Panc1 (cell line): ENCODE measurements around the gene PTGES. TPM values are rescaled to one million over a fixed set of nuclear protein-coding genes. Genes with fewer than 3 reads are reported as not detected.

Experiments
- ATAC-seq: fragments of 200-7000 bp; cut with Tn5 transposase; 2 replicates; pipeline ENCODE4 v1.9.1; 2020; ENCODE audit warnings: mild to moderate bottlenecking, moderate library complexity
- BruUV-seq: library from RNA; stranded (reverse); fragments of 400-500 nt; replicated peaks from 2 replicates; lab custom pipeline; 2021; lab: Mats Ljungman, UMichigan
- CTCF ChIA-PET: fragments of 300-600 bp; sonication (Branson Sonifier 250); formaldehyde crosslinking; loops from one replicate; lab custom pipeline; 2022; ENCODE audit warnings: antibody characterized with exemption; lab: Charles Lee
- POLR2A ChIA-PET: fragments of 300-600 bp; sonication (Branson Sonifier 250); formaldehyde crosslinking; loops from one replicate; lab custom pipeline; 2022; ENCODE audit warnings: antibody characterized with exemption; lab: Charles Lee
- DNase-seq: peaks from one replicate; pipeline ENCODE4 v3.0.0-alpha.2; 2010; ENCODE audit warnings: low read depth, low spot score
- H3K27ac ChIP-seq: 2 replicates; pipeline ENCODE4 v1.5.1; 2011; ENCODE audit warnings: mild to moderate bottlenecking, low read length, inconsistent platforms
- H3K27me3 ChIP-seq: fragments of 200-500 bp; sonication (Bioruptor generic); 2 replicates; pipeline ENCODE4 v1.6.0; 2014; ENCODE audit warnings: low read length, inconsistent platforms; ENCODE audit not compliant: control insufficient read depth, insufficient read depth
- H3K36me3 ChIP-seq: fragments of 200-500 bp; sonication (Bioruptor generic); 2 replicates; pipeline ENCODE4 v1.5.1; 2014; ENCODE audit warnings: inconsistent platforms, mild to moderate bottlenecking, low read length, moderate library complexity; ENCODE audit not compliant: control insufficient read depth, insufficient read depth
- H3K4me1 ChIP-seq: 2 replicates; pipeline ENCODE4 v1.5.1; 2011; ENCODE audit warnings: inconsistent platforms, mild to moderate bottlenecking, low read length, moderate library complexity; ENCODE audit not compliant: control insufficient read depth, insufficient read depth
- H3K4me3 ChIP-seq, 2 experiments: 2 replicates each; pipeline ENCODE4 v1.5.1; 2011 to 2012; ENCODE audit warnings: low read depth in 2 of 2, low read length in 2 of 2, mild to moderate bottlenecking in 2 of 2, inconsistent platforms in 1 of 2, moderate library complexity in 1 of 2
- H3K9me3 ChIP-seq: fragments of 200-500 bp; sonication (Bioruptor generic); 2 replicates; pipeline ENCODE4 v1.5.1; 2014; ENCODE audit warnings: low read depth, mild to moderate bottlenecking, inconsistent platforms, low read length, moderate library complexity; ENCODE audit not compliant: control insufficient read depth, insufficient read depth
- POLR2AphosphoS5 ChIP-seq: IDR thresholded peaks from 2 replicates; pipeline ENCODE4 v1.6.1; 2012; ENCODE audit warnings: mild to moderate bottlenecking, low read depth, low read length, moderate library complexity
- REST ChIP-seq, 2 experiments: IDR thresholded peaks; 2 replicates each; pipeline ENCODE4 v1.6.1; 2011 to 2012; ENCODE audit warnings: low read depth in 2 of 2, control low read depth in 1 of 2, low read length in 1 of 2, mild to moderate bottlenecking in 1 of 2, moderate library complexity in 1 of 2; ENCODE audit not compliant: insufficient read depth in 1 of 2
- SIN3A ChIP-seq: IDR thresholded peaks from 2 replicates; pipeline ENCODE4 v1.6.1; 2012; ENCODE audit warnings: low read depth, mild to moderate bottlenecking, low read length, moderate library complexity, borderline replicate concordance; ENCODE audit not compliant: insufficient read depth
- TCF7L2 ChIP-seq: IDR thresholded peaks from 2 replicates; pipeline ENCODE4 v1.6.1; 2011; ENCODE audit warnings: mild to moderate bottlenecking, low read depth, low read length, inconsistent platforms
- in situ Hi-C: cut with HindIII; loops from 2 replicates; pipeline ENCODE4 v1.10.0; 2016; ENCODE audit warnings: low sequenced_read_pairs, low pct_unique_long_range_greater_than_20kb
- intact Hi-C: fragments of 100-400 bp; cut with micrococcal nuclease; formaldehyde crosslinking; loops from one replicate; pipeline ENCODE4 v1.10.0; 2022; ENCODE audit not compliant: unreplicated experiment
- total RNA-seq: library from RNA; stranded (reverse); gene quantifications from one replicate; pipeline ENCODE4 v1.2.1, GENCODE V29; 2021; ENCODE audit not compliant: unreplicated experiment
- TF ChIP-seq, protein P1 (sequence below): fragments of 450-650 bp; IDR thresholded peaks from 2 replicates; pipeline ENCODE4 v1.5.1; 2017; ENCODE audit warnings: mild to moderate bottlenecking

Gene PTGES
- total RNA-seq, 1 experiment from 2014 or later: 1.1 TPM

DNA sequence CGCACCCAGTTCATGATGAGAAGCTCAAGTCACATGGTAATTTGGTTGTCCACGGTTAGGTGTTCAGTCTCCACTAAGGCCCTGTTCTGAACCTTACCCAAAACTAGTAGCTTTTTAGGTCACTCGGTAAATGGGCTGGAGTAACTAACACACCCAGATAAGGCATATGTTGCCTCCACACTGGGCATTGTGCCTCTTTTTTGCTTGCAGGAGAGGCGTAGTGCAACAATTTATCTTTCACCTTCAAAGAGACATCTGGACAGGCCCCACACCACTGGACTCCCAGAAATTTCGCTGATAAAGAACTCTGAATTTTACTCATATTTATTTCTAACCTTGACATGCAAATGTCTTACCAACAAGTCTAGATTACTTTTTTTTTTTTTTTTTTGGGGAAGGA lies 16.8 kb upstream of the PTGES start:
- TF ChIP-seq SIN3A (no peak), TCF7L2 (no peak), POLR2AphosphoS5 (no peak), REST (IDR thresholded peaks at IDR 0.05; ENCODE audit: insufficient read depth in 1 of 2, low read depth in 2 of 2, low read length in 1 of 2) (no peak)
- TF ChIP-seq, protein P1, sequence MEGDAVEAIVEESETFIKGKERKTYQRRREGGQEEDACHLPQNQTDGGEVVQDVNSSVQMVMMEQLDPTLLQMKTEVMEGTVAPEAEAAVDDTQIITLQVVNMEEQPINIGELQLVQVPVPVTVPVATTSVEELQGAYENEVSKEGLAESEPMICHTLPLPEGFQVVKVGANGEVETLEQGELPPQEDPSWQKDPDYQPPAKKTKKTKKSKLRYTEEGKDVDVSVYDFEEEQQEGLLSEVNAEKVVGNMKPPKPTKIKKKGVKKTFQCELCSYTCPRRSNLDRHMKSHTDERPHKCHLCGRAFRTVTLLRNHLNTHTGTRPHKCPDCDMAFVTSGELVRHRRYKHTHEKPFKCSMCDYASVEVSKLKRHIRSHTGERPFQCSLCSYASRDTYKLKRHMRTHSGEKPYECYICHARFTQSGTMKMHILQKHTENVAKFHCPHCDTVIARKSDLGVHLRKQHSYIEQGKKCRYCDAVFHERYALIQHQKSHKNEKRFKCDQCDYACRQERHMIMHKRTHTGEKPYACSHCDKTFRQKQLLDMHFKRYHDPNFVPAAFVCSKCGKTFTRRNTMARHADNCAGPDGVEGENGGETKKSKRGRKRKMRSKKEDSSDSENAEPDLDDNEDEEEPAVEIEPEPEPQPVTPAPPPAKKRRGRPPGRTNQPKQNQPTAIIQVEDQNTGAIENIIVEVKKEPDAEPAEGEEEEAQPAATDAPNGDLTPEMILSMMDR: no peak
- ATAC-seq: no peak
- intact Hi-C loops: no loop called here

GRCh38 chr9:129768486-129768885 lies 15.6 kb upstream of the PTGES start:
- DNase-seq: no peak
- ChIA-PET CTCF (no interaction called here), POLR2A (no interaction called here)
- Histone ChIP-seq H3K9me3 (no peaks in the 10 kb centered on the region), H3K4me1 (no peaks in the 10 kb centered on the region), H3K4me3 (no peak overlapping the region), H3K36me3 (no peaks in the 10 kb centered on the region), H3K27me3 (no peaks in the 10 kb centered on the region), H3K27ac (no peak overlapping the region)
- intact Hi-C loops: no loop called here
- in situ Hi-C loops: no loop called here
- no peak for ATAC-seq
- no peak for TF ChIP-seq REST (IDR thresholded peaks at IDR 0.05; ENCODE audit: insufficient read depth in 1 of 2, low read depth in 2 of 2, low read length in 1 of 2)
- TF ChIP-seq TCF7L2: no peak
- TF ChIP-seq SIN3A: no peak
- TF ChIP-seq POLR2AphosphoS5: no peak
- TF ChIP-seq, protein P1: no peak
- BruUV-seq: no TSS peak

More for the DNA sequence above, 16.8 kb upstream of the PTGES start:
- CTCF ChIA-PET: no interaction called here
- POLR2A ChIA-PET: no interaction called here
- in situ Hi-C loops: no loop called here
- no peak overlapping the region for H3K27ac ChIP-seq
- H3K4me3 ChIP-seq: no peak overlapping the region
- H3K36me3 ChIP-seq: no peaks in the 10 kb centered on the region
- no peaks in the 10 kb centered on the region for H3K27me3 ChIP-seq
- H3K9me3 ChIP-seq: no peaks in the 10 kb centered on the region
- DNase-seq: no peak
- BruUV-seq: no TSS peak
- H3K4me1 ChIP-seq: no peaks in the 10 kb centered on the region
